GM12878 (cell line): ENCODE measurements around the gene TOPBP1. TPM values are rescaled to one million over a fixed set of nuclear protein-coding genes. Genes with fewer than 3 reads are reported as not detected.

ENCODE experiments used
- ATAC-seq: fragments of 200-7000 bp; cut with Tn5 transposase; 3 replicates; pipeline ENCODE4 v1.9.1; 2020; ENCODE audit warnings: mild to moderate bottlenecking, moderate library complexity
- BruUV-seq: library from RNA; stranded (reverse); fragments of 400-500 nt; replicated peaks from 2 replicates; lab custom pipeline; 2021; lab: Mats Ljungman, UMichigan
- CTCF ChIA-PET: fragments of 300-600 bp; sonication (Branson Sonifier 250); formaldehyde crosslinking; extraction: SDS; loops from one replicate; lab custom pipeline; 2021; ENCODE audit warnings: inconsistent platforms; lab: Yijun Ruan, JAX
- POLR2A ChIA-PET: fragments of 350-600 bp; formaldehyde crosslinking; extraction: SDS; loops from one replicate; lab custom pipeline; 2021; ENCODE audit warnings: inconsistent platforms; lab: Charles Lee
- RAD21 ChIA-PET: fragments of 300-600 bp; sonication (Branson Sonifier 250); formaldehyde crosslinking; loops from one replicate; lab custom pipeline; 2023; ENCODE audit warnings: antibody characterized with exemption; ENCODE audit not compliant: unreplicated experiment; lab: Charles Lee
- SMC1A ChIA-PET: fragments of 300-600 bp; sonication (Branson Sonifier 250); formaldehyde crosslinking; loops from one replicate; lab custom pipeline; 2023; ENCODE audit not compliant: unreplicated experiment, uncharacterized antibody; lab: Charles Lee
- DNase-seq: peaks from one replicate; pipeline ENCODE4 v3.0.0-alpha.2; 2011; ENCODE audit warnings: low read depth, low spot score
- FAIRE-seq: peaks from 3 replicates; lab custom pipeline; 2011; peaks lifted over from hg19 to GRCh38; lab: Jason Lieb, UNC
- H2AFZ ChIP-seq: 2 replicates; pipeline ENCODE4 v1.6.0; 2011; ENCODE audit warnings: low read depth, low read length, control low read depth; ENCODE audit not compliant: control insufficient read depth
- H3K27ac ChIP-seq: 2 replicates; pipeline ENCODE4 v1.5.1; 2011; ENCODE audit warnings: control low read depth; ENCODE audit not compliant: control insufficient read depth, insufficient read depth
- H3K27me3 ChIP-seq, 2 experiments: replicated peaks in 1 of 2; 2 replicates each; pipeline versions ENCODE4 v1.6.0 to v1.6.1; 2011; ENCODE audit warnings: low read length in 1 of 2; ENCODE audit not compliant: control insufficient read depth in 2 of 2, insufficient read depth in 2 of 2
- H3K36me3 ChIP-seq, 2 experiments: 2 replicates each; pipeline ENCODE4 v1.5.1; 2011; ENCODE audit warnings: low read length in 1 of 2; ENCODE audit not compliant: control insufficient read depth in 2 of 2, insufficient read depth in 2 of 2
- H3K4me1 ChIP-seq: 2 replicates; pipeline ENCODE4 v1.6.1; 2011; ENCODE audit warnings: mild to moderate bottlenecking, low read length, moderate library complexity, mixed read lengths; ENCODE audit not compliant: control insufficient read depth, insufficient read depth
- H3K4me2 ChIP-seq: 2 replicates; pipeline ENCODE4 v1.6.0; 2011; ENCODE audit warnings: control low read depth; ENCODE audit not compliant: control insufficient read depth, insufficient read depth
- H3K4me3 ChIP-seq: fragments of 200-600 bp; sonication (generic); 2 replicates; pipeline ENCODE4 v1.5.1; 2016
- H3K79me2 ChIP-seq: 2 replicates; pipeline ENCODE4 v1.6.0; 2011; ENCODE audit warnings: low read length; ENCODE audit not compliant: control insufficient read depth, insufficient read depth
- H3K9ac ChIP-seq: 2 replicates; pipeline ENCODE4 v1.8.0; 2011; ENCODE audit warnings: low read length, control low read depth, mixed read lengths; ENCODE audit not compliant: control insufficient read depth, insufficient read depth
- H3K9me3 ChIP-seq: replicated peaks from 3 replicates; pipeline ENCODE4 v1.5.1; 2011; ENCODE audit warnings: mild to moderate bottlenecking, low read length; ENCODE audit not compliant: control insufficient read depth, insufficient read depth
- H4K20me1 ChIP-seq: 2 replicates; pipeline ENCODE4 v1.6.0; 2011; ENCODE audit not compliant: control insufficient read depth, insufficient read depth
- ATF2 ChIP-seq: IDR thresholded peaks from 2 replicates; pipeline ENCODE4 v1.6.1; 2012; ENCODE audit warnings: low read length, inconsistent platforms
- EED ChIP-seq: sonication (generic); IDR thresholded peaks from 2 replicates; pipeline ENCODE4 v1.6.1; 2016; ENCODE audit warnings: antibody characterized with exemption, low read depth
- NFIC ChIP-seq: IDR thresholded peaks from 2 replicates; pipeline ENCODE4 v1.6.1; 2012; ENCODE audit warnings: low read depth, mild to moderate bottlenecking, inconsistent platforms, low read length, moderate library complexity
- NR2C1 ChIP-seq: fragments of 450-650 bp; IDR thresholded peaks from 2 replicates; pipeline ENCODE4 v1.6.1; 2017; ENCODE audit warnings: antibody characterized with exemption, mild to moderate bottlenecking, moderate library complexity
- ZSCAN29 ChIP-seq: fragments of 450-650 bp; IDR thresholded peaks from 2 replicates; pipeline ENCODE4 v1.6.1; 2017; ENCODE audit warnings: mild to moderate bottlenecking, moderate library complexity
- WGBS: methylation state at CpG from one replicate; pipeline ENCODE4 v1.1.6; 2016; ENCODE audit warnings: low lambda C conversion rate; ENCODE audit not compliant: insufficient replicate concordance, insufficient coverage; ENCODE audit errors: missing lambda C conversion rate; 5-methylcytosine and 5-hydroxymethylcytosine counted together
- in situ Hi-C: fragments of 300-500 bp; cut with MboI; formaldehyde crosslinking; loops from 9 replicates; pipeline ENCODE4 v1.14.3; 2018; ENCODE audit warnings: mixed read lengths
- intact Hi-C: fragments of 100-400 bp; cut with micrococcal nuclease; formaldehyde crosslinking; loops from one replicate; pipeline ENCODE4 v1.14.2; 2022; ENCODE audit not compliant: unreplicated experiment
- polyA plus RNA-seq, 11 experiments: library from polyadenylated mRNA; depleted of rRNA in 4 of 11; unstranded in 6 of 11; stranded (reverse) in 5 of 11; fragments of >200 nt; fragmentation: Nextera tagmentation in 4 of 11; fragmentation: Illumina TruSeq in 1 of 11; extraction: Ambion mirVana in 4 of 11; extraction: Trizol in 1 of 11; gene quantifications; 1 replicate in 1 of 11; 2 replicates in 10 of 11; pipeline versions ENCODE4 v1.2.1 to v1.2.3, GENCODE V29; 2011 to 2016; ENCODE audit warnings: inconsistent platforms in 2 of 11, missing spikeins in 2 of 11, low read depth in 1 of 11
- total RNA-seq, 4 experiments: library from RNA; depleted of rRNA in 3 of 4; stranded (reverse); fragments of >200 nt in 3 of 4; fragmentation: Illumina TruSeq in 1 of 4; extraction: Trizol in 1 of 4; gene quantifications; 2 replicates each; pipeline versions ENCODE4 v1.2.1 to v1.2.3, GENCODE V29; 2013 to 2021

The TOPBP1 gene
- total and polyA plus RNA-seq, 10 of the 15 experiments (the other 5 are each of a cell fraction or from before 2014, with no cell fraction given) = 18.3 to 99.3 (median 61.5) TPM

- intact Hi-C loops (no loop called here), in situ Hi-C loops (no loop called here)
- no peak overlapping the region for H3K9ac ChIP-seq
- FAIRE-seq (no peak), DNase-seq (no peak), ATAC-seq (0 out of 3 replicates have a peak, but pooled peaks have one; percentile 4)
- H3K27ac ChIP-seq = no peak overlapping the region
- H3K36me3 ChIP-seq = peaks cover 0 to 6% of the 10 kb centered on the region in 2 experiments; a peak in 2 of 4 replicates
- BruUV-seq = no TSS peak
- no peak overlapping the region for H2AFZ ChIP-seq
- H3K4me2 ChIP-seq = no peak overlapping the region
- 21% methylated on average over 2 of the region's 2 CpGs for WGBS
- H3K79me2 ChIP-seq = no peaks in the 10 kb centered on the region
- no peaks in the 10 kb centered on the region for H3K27me3 ChIP-seq
- H3K4me3 ChIP-seq = no peak overlapping the region
- SMC1A ChIA-PET = interaction anchor here (1.1 to 1.2 kb wide), 2 partner anchors 14 to 15 kb away, joined by 3 to 5 read pairs; no protein-coding TSS in a partner anchor
- H3K9me3 ChIP-seq = no peaks in the 10 kb centered on the region
- peaks cover 5% of the 10 kb centered on the region for H3K4me1 ChIP-seq
- no peaks in the 10 kb centered on the region for H4K20me1 ChIP-seq
- POLR2A ChIA-PET = interaction anchor here (0.9 kb wide), 1 partner anchor 20 kb away, joined by 3 read pairs; no protein-coding TSS in a partner anchor
- TF ChIP-seq NFIC (peak; percentile 39; the same call in 1 of the 2 replicates), NR2C1 (no peak), ATF2 (0 out of 2 replicates have a peak, but pooled peaks have one; percentile 34), ZSCAN29 (no peak), EED (no peak)
- RAD21 ChIA-PET = interaction anchor here (0.6 to 1.6 kb wide), 3 partner anchors 18 to 30 kb away, joined by 3 to 4 read pairs (median 3); no protein-coding TSS in a partner anchor
- CTCF ChIA-PET = interaction anchor here (0.7 to 1.8 kb wide), 3 partner anchors 15 to 144 kb away, joined by 3 to 8 read pairs (median 4); no protein-coding TSS in a partner anchor
These were observed 68.5 kb downstream of the TOPBP1 start for GRCh38 chr3:133593243-133593642.
